HEK293T (cell line): ENCODE results near the gene TBC1D20.
"Not testable (repeated sequence)": the region's sequence is repeated elsewhere in the genome, so short reads cannot be mapped to it uniquely, and the experiment has no call there.

Experiments
- CTCF ChIA-PET: fragments of 350-600 bp; formaldehyde crosslinking; extraction: SDS; loops from one replicate; lab custom pipeline; 2021; ENCODE audit warnings: antibody characterized with exemption, inconsistent platforms; lab: Yijun Ruan, JAX
- POLR2A ChIA-PET: fragments of 350-600 bp; formaldehyde crosslinking; extraction: SDS; loops from one replicate; lab custom pipeline; 2020; ENCODE audit warnings: antibody characterized with exemption, inconsistent platforms; lab: Yijun Ruan, JAX
- DNase-seq: peaks from one replicate; pipeline ENCODE4 v3.0.0; 2012; ENCODE audit warnings: mixed read lengths; ENCODE audit errors: extremely low spot score
- ARNT ChIP-seq: fragments of 450-650 bp; IDR thresholded peaks from 2 replicates; pipeline ENCODE4 v1.6.1; 2017; ENCODE audit warnings: mild to moderate bottlenecking
- BHLHE40 ChIP-seq: fragments of 450-650 bp; IDR thresholded peaks from 2 replicates; pipeline ENCODE4 v1.6.1; 2016; ENCODE audit warnings: mild to moderate bottlenecking, moderate library complexity, borderline replicate concordance
- CTBP1 ChIP-seq: fragments of 450-650 bp; IDR thresholded peaks from 2 replicates; pipeline ENCODE4 v1.6.1; 2016; ENCODE audit warnings: borderline replicate concordance
- ELF4 ChIP-seq: fragments of 450-650 bp; IDR thresholded peaks from 2 replicates; pipeline ENCODE4 v1.6.1; 2017; ENCODE audit warnings: antibody characterized with exemption
- FOXA1 ChIP-seq: fragments of 450-650 bp; IDR thresholded peaks from 2 replicates; pipeline ENCODE4 v1.6.1; 2016; ENCODE audit warnings: mild to moderate bottlenecking
- FOXK2 ChIP-seq: fragments of 450-650 bp; IDR thresholded peaks from 2 replicates; pipeline ENCODE4 v1.6.1; 2016; ENCODE audit warnings: mild to moderate bottlenecking
- FOXM1 ChIP-seq: fragments of 450-650 bp; IDR thresholded peaks from 2 replicates; pipeline ENCODE4 v1.6.1; 2017; ENCODE audit warnings: mild to moderate bottlenecking, borderline replicate concordance
- HDGF ChIP-seq: fragments of 450-650 bp; IDR thresholded peaks from 2 replicates; pipeline ENCODE4 v1.6.1; 2017; ENCODE audit warnings: antibody characterized with exemption, borderline replicate concordance
- L3MBTL2 ChIP-seq: fragments of 450-650 bp; conservative IDR thresholded peaks from 2 replicates; pipeline ENCODE4 v1.6.1; 2016; ENCODE audit warnings: mild to moderate bottlenecking
- LEF1 ChIP-seq: fragments of 450-650 bp; IDR thresholded peaks from 2 replicates; pipeline ENCODE4 v1.6.1; 2017; ENCODE audit warnings: mild to moderate bottlenecking, borderline replicate concordance
- NFRKB ChIP-seq: fragments of 450-650 bp; IDR thresholded peaks from 2 replicates; pipeline ENCODE4 v1.6.1; 2016; ENCODE audit warnings: mild to moderate bottlenecking, moderate library complexity
- PKNOX1 ChIP-seq: fragments of 450-650 bp; IDR thresholded peaks from 2 replicates; pipeline ENCODE4 v1.6.1; 2016
- SP1 ChIP-seq: fragments of 450-650 bp; IDR thresholded peaks from 2 replicates; pipeline ENCODE4 v1.6.1; 2017
- SUZ12 ChIP-seq: fragments of 450-650 bp; IDR thresholded peaks from 2 replicates; pipeline ENCODE4 v1.6.1; 2016; ENCODE audit warnings: mild to moderate bottlenecking
- TARDBP ChIP-seq: fragments of 450-650 bp; IDR thresholded peaks from 2 replicates; pipeline ENCODE4 v1.6.1; 2016
- ZNF384 ChIP-seq: fragments of 450-650 bp; IDR thresholded peaks from 2 replicates; pipeline ENCODE4 v1.6.1; 2016

Gene TBC1D20

GRCh38 chr20:478010-478948, 15.9 kb upstream of the TBC1D20 start:
- ChIA-PET POLR2A (no interaction called here), CTCF (no interaction called here)
- DNase-seq = no peak
- TF ChIP-seq ARNT (no peak), PKNOX1 (no peak), BHLHE40 (no peak), ZNF384 (no peak), LEF1 (no peak), NFRKB (no peak), L3MBTL2 (no peak), ELF4 (no peak), HDGF (no peak), CTBP1 (no peak), FOXK2 (no peak), SP1 (no peak), SUZ12 (no peak), FOXA1 (no peak), TARDBP (no peak), FOXM1 (no peak)

- ChIA-PET POLR2A (interaction anchor here (1.2 kb wide), 1 partner anchor 11 kb away, joined by 3 read pairs; no protein-coding TSS in a partner anchor), CTCF (interaction anchor here (1.0 kb wide), 1 partner anchor 146 kb away, joined by 3 read pairs; no protein-coding TSS in a partner anchor)
- not testable (repeated sequence) for DNase-seq
Measured at GRCh38 chr20:476561-477249, 14.4 kb upstream of the TBC1D20 start.

- CTCF ChIA-PET = interaction anchor here (0.6 to 0.7 kb wide), 2 partner anchors 30 to 72 kb away, joined by 3 read pairs; no protein-coding TSS in a partner anchor
- TF ChIP-seq PKNOX1 (no peak), FOXM1 (no peak), LEF1 (no peak), ELF4 (no peak), SP1 (no peak), ARNT (no peak), HDGF (no peak), L3MBTL2 (no peak), FOXA1 (no peak), BHLHE40 (no peak), CTBP1 (no peak)
- DNase-seq = no peak
- POLR2A ChIA-PET = interaction anchor here (1.2 kb wide), 1 partner anchor 12 kb away, joined by 3 read pairs; no protein-coding TSS in a partner anchor
Measured at GRCh38 chr20:475463-476357, 13.4 kb upstream of the TBC1D20 start.

- CTCF ChIA-PET = interaction anchor here (0.5 kb wide), 1 partner anchor 82 kb away, joined by 3 read pairs; no protein-coding TSS in a partner anchor
- TF ChIP-seq LEF1 (no peak), HDGF (no peak), FOXA1 (no peak), SUZ12 (no peak), BHLHE40 (no peak), PKNOX1 (no peak), CTBP1 (no peak), FOXM1 (no peak), ARNT (no peak), ZNF384 (no peak), TARDBP (no peak), L3MBTL2 (no peak), SP1 (no peak), FOXK2 (no peak), ELF4 (no peak), NFRKB (no peak)
- no peak for DNase-seq
- POLR2A ChIA-PET = no interaction called here
Measured at GRCh38 chr20:474581-474980, 12.2 kb upstream of the TBC1D20 start.

GRCh38 chr20:472889-473292, 10.6 kb upstream of the TBC1D20 start:
- CTCF ChIA-PET = no interaction called here
- no peak for TF ChIP-seq HDGF
- TF ChIP-seq BHLHE40 = no peak
- no peak for DNase-seq
- POLR2A ChIA-PET = interaction anchor here (1.6 kb wide), 1 partner anchor 10 kb away, joined by 5 read pairs; no protein-coding TSS in a partner anchor
